Body of pancreas (tissue), 4 donors: Measurements from ENCODE around the gene DIP2B.

Source experiments
- CTCF ChIP-seq, 7 experiments: fragments of 450-650 bp in 4 of 7; fragments of 200-600 bp in 3 of 7; sonication (generic) in 3 of 7; IDR thresholded peaks; one replicate each; pipeline ENCODE4 v1.5.1; 2016 to 2019; ENCODE audit warnings: antibody characterized with exemption in 7 of 7
- POLR2A ChIP-seq, 3 donors: fragments of 450-650 bp; IDR thresholded peaks; one replicate each; pipeline ENCODE4 v1.6.1; 2016; ENCODE audit warnings: antibody characterized with exemption in 3 of 3, mild to moderate bottlenecking in 2 of 3

- TF ChIP-seq CTCF (IDR thresholded peaks at IDR 0.05): no peak
- no peak for TF ChIP-seq POLR2A (IDR thresholded peaks at IDR 0.05)
Measured at GRCh38 chr12:50772877-50773276, 268.1 kb downstream of the DIP2B start.
